Psoas muscle (tissue), 8 donors: ENCODE results near the gene TMEM106B. TPM values are rescaled to one million over a fixed set of nuclear protein-coding genes. Genes with fewer than 3 reads are reported as not detected.

Source experiments
- ATAC-seq, 4 donors: fragments of 200-7000 bp; cut with Tn5 transposase; one replicate each; pipeline ENCODE4 v1.9.1; 2020; ENCODE audit warnings: moderate library complexity in 3 of 4, mild to moderate bottlenecking in 2 of 4
- DNase-seq, 2 donors: peaks; one replicate each; pipeline ENCODE4 v3.0.0-alpha.2; 2020
- H3K27ac ChIP-seq: fragments of 200-600 bp; one replicate; pipeline ENCODE4 v1.8.0; 2022
- H3K27me3 ChIP-seq, 3 donors: fragments of 200-600 bp in 1 of 3; one replicate each; pipeline versions ENCODE4 v1.6.1 to v1.8.0; 2013 to 2022; ENCODE audit warnings: low read length in 2 of 3, mild to moderate bottlenecking in 2 of 3, moderate library complexity in 1 of 3; ENCODE audit not compliant: insufficient read depth in 3 of 3
- H3K36me3 ChIP-seq, 2 donors: fragments of 200-600 bp in 1 of 2; one replicate each; pipeline versions ENCODE4 v1.6.1 to v1.8.0; 2013 to 2022; ENCODE audit warnings: low read depth in 1 of 2, mild to moderate bottlenecking in 1 of 2, moderate library complexity in 1 of 2; ENCODE audit not compliant: insufficient read depth in 1 of 2
- H3K4me1 ChIP-seq: fragments of 200-600 bp; one replicate; pipeline ENCODE4 v1.8.0; 2022
- H3K4me3 ChIP-seq: fragments of 200-600 bp; one replicate; pipeline ENCODE4 v1.8.0; 2022; ENCODE audit warnings: mild to moderate bottlenecking
- H3K9me3 ChIP-seq: fragments of 200-600 bp; one replicate; pipeline ENCODE4 v1.8.0; 2022
- CTCF ChIP-seq: fragments of 200-600 bp; IDR thresholded peaks from one replicate; pipeline ENCODE4 v1.8.0; 2022; ENCODE audit warnings: antibody characterized with exemption
- WGBS, 3 donors: extraction: QIAGEN DNeasy Blood & Tissue Kit; methylation state at CpG; one replicate each; pipeline versions ENCODE4 v1.1.6 to v1.1.7; 2013; 5-methylcytosine and 5-hydroxymethylcytosine counted together
- intact Hi-C, 2 donors: fragments of 100-400 bp; cut with DNase I; formaldehyde crosslinking; loops; one replicate each; pipeline versions ENCODE4 v1.11.0 to v1.14.2; 2022
- polyA plus RNA-seq, 3 donors: library from polyadenylated mRNA; stranded (reverse); fragments of 200-250 nt; gene quantifications; one replicate each; pipeline ENCODE4 v1.2.3, GENCODE V29; 2013
- total RNA-seq, 4 donors: library from RNA; stranded (reverse); fragmentation: NEBNext Ultra II Directional in 2 of 4; extraction: Animal tissue kit (Norgen Biotek cat#: 25700) in 2 of 4; gene quantifications; one replicate each; pipeline versions ENCODE4 v1.2.1 to v1.2.4, GENCODE V29; 2021 to 2023
- donor health status: healthy with polysubstance abuse.
- donor health status: DM: no; HTN: no; CAD: no; lungs with moderate emphysema.
- donor health status: Bipolar disorder and iron deficiency.
- donor health status: healthy.
- donor health status: DM: yes; HTN: yes; CAD: no.
- donor health status: DM: no; HTN: no; CAD: no.
- donor health status: DM: no; HTN: no; CAD: no.
- donor health status: DM: yes; HTN: yes; CAD: no.

The TMEM106B gene
- total and polyA plus RNA-seq, 7 donors = 12.5 to 47.1 (median 31.7) TPM

- Histone ChIP-seq H3K4me1 (no peaks in the 10 kb centered on the region), H3K36me3 (no peaks in the 10 kb centered on the region), H3K27me3 (no peaks in the 10 kb centered on the region), H3K9me3 (no peaks in the 10 kb centered on the region), H3K27ac (no peak overlapping the region), H3K4me3 (no peak overlapping the region)
- no peak for DNase-seq
- WGBS, 3 donors = 63 to 69% (median 65%) methylated on average over 2 of the region's 2 CpGs
- ATAC-seq = no peak
- no peak for TF ChIP-seq CTCF
- intact Hi-C loops = no loop called here
These were observed 33.6 kb downstream of the TMEM106B start for GRCh38 chr7:12244694-12245093.

- no peaks in the 10 kb centered on the region for H3K36me3 ChIP-seq
- peaks cover 6% of the 10 kb centered on the region for H3K9me3 ChIP-seq
- 48 to 70% (median 53%) methylated on average over 3 of the region's 3 CpGs for WGBS, 3 donors
- intact Hi-C loops = no loop called here
- no peak for TF ChIP-seq CTCF
- DNase-seq = no peak
- no peak for ATAC-seq
- no peak overlapping the region for H3K27ac ChIP-seq
- no peak overlapping the region for H3K4me3 ChIP-seq
- no peaks in the 10 kb centered on the region for H3K27me3 ChIP-seq
- H3K4me1 ChIP-seq = no peaks in the 10 kb centered on the region
These were observed 38.6 kb downstream of the TMEM106B start for GRCh38 chr7:12249706-12250105.

GRCh38 chr7:12250232-12250631, 39.1 kb downstream of the TMEM106B start:
- Histone ChIP-seq H3K4me3 (no peak overlapping the region), H3K9me3 (peaks cover 6% of the 10 kb centered on the region), H3K27me3 (no peaks in the 10 kb centered on the region), H3K27ac (no peak overlapping the region), H3K4me1 (no peaks in the 10 kb centered on the region), H3K36me3 (no peaks in the 10 kb centered on the region)
- DNase-seq (no peak), ATAC-seq (no peak)
- intact Hi-C loops = no loop called here
- no peak for TF ChIP-seq CTCF

GRCh38 chr7:12256090-12256489, 45.0 kb downstream of the TMEM106B start:
- no peak overlapping the region for H3K4me3 ChIP-seq
- H3K27ac ChIP-seq = no peak overlapping the region
- H3K27me3 ChIP-seq = no peaks in the 10 kb centered on the region
- ATAC-seq (no peak), DNase-seq (no peak)
- WGBS, 3 donors = 77 to 81% (median 78%) methylated on average over 2 of the region's 2 CpGs
- TF ChIP-seq CTCF = no peak
- peaks cover 6% of the 10 kb centered on the region for H3K9me3 ChIP-seq
- no peaks in the 10 kb centered on the region for H3K36me3 ChIP-seq
- intact Hi-C loops = no loop called here
- H3K4me1 ChIP-seq = no peaks in the 10 kb centered on the region

GRCh38 chr7:12257582-12257981, 46.5 kb downstream of the TMEM106B start:
- Histone ChIP-seq H3K4me1 (no peaks in the 10 kb centered on the region), H3K27me3 (no peaks in the 10 kb centered on the region), H3K4me3 (no peak overlapping the region), H3K9me3 (peaks cover 6% of the 10 kb centered on the region), H3K27ac (no peak overlapping the region), H3K36me3 (no peaks in the 10 kb centered on the region)
- WGBS, 3 donors = 75 to 77% (median 75%) methylated on average over 2 of the region's 2 CpGs
- no peak for TF ChIP-seq CTCF
- DNase-seq (no peak), ATAC-seq (no peak)
- intact Hi-C loops = no loop called here
